WTC11 (cell line): Measurements from ENCODE around the gene UCHL1.

Source experiments
- CTCF ChIP-seq: fragments of 200-600 bp; IDR thresholded peaks from 2 replicates; pipeline ENCODE4 v1.8.0; 2022; ENCODE audit warnings: antibody characterized with exemption
- MAX ChIP-seq: sonication (generic); formaldehyde crosslinking; IDR thresholded peaks from 2 replicates; pipeline ENCODE4 v1.8.0; 2022; ENCODE audit warnings: mild to moderate bottlenecking, missing genetic modification reagents
- MXD4 ChIP-seq: fragments of 250-450 bp; sonication (Bioruptor Pico); IDR thresholded peaks from 2 replicates; pipeline ENCODE4 v1.8.0; 2021; ENCODE audit warnings: mild to moderate bottlenecking, moderate library complexity, borderline replicate concordance
- NR3C1 ChIP-seq: sonication (generic); formaldehyde crosslinking; conservative IDR thresholded peaks from 2 replicates; pipeline ENCODE4 v1.8.1; 2023; ENCODE audit warnings: low read depth, mild to moderate bottlenecking, missing genetic modification reagents
- TEAD4 ChIP-seq: sonication (generic); formaldehyde crosslinking; IDR thresholded peaks from 2 replicates; pipeline ENCODE4 v1.8.0; 2022; ENCODE audit warnings: mild to moderate bottlenecking, missing genetic modification reagents
- TF ChIP-seq, protein P1 (sequence below): fragments of 250-450 bp; sonication (Bioruptor Pico); IDR thresholded peaks from 2 replicates; pipeline ENCODE4 v1.9.0; 2021; ENCODE audit warnings: mild to moderate bottlenecking, borderline replicate concordance

GRCh38 chr4:41227902-41228301, 28.8 kb upstream of the UCHL1 start:
- TF ChIP-seq, protein P1, sequence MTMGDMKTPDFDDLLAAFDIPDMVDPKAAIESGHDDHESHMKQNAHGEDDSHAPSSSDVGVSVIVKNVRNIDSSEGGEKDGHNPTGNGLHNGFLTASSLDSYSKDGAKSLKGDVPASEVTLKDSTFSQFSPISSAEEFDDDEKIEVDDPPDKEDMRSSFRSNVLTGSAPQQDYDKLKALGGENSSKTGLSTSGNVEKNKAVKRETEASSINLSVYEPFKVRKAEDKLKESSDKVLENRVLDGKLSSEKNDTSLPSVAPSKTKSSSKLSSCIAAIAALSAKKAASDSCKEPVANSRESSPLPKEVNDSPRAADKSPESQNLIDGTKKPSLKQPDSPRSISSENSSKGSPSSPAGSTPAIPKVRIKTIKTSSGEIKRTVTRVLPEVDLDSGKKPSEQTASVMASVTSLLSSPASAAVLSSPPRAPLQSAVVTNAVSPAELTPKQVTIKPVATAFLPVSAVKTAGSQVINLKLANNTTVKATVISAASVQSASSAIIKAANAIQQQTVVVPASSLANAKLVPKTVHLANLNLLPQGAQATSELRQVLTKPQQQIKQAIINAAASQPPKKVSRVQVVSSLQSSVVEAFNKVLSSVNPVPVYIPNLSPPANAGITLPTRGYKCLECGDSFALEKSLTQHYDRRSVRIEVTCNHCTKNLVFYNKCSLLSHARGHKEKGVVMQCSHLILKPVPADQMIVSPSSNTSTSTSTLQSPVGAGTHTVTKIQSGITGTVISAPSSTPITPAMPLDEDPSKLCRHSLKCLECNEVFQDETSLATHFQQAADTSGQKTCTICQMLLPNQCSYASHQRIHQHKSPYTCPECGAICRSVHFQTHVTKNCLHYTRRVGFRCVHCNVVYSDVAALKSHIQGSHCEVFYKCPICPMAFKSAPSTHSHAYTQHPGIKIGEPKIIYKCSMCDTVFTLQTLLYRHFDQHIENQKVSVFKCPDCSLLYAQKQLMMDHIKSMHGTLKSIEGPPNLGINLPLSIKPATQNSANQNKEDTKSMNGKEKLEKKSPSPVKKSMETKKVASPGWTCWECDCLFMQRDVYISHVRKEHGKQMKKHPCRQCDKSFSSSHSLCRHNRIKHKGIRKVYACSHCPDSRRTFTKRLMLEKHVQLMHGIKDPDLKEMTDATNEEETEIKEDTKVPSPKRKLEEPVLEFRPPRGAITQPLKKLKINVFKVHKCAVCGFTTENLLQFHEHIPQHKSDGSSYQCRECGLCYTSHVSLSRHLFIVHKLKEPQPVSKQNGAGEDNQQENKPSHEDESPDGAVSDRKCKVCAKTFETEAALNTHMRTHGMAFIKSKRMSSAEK (CRISPR knock-in tag) = no peak
- no peak for TF ChIP-seq NR3C1 (CRISPR knock-in tag)
- TF ChIP-seq CTCF = no peak
- no peak for TF ChIP-seq MAX
- no peak for TF ChIP-seq MXD4 (CRISPR knock-in tag)
- no peak for TF ChIP-seq TEAD4 (CRISPR knock-in tag)
